Skin of body (tissue), 2 donors: ENCODE measurements around the gene PHKB. TPM values are rescaled to one million over a fixed set of nuclear protein-coding genes. Genes with fewer than 3 reads are reported as not detected.

Experiments used
- DNase-seq: peaks from one replicate; lab custom pipeline; 2025; lab: John Stamatoyannopoulos, UW
- total RNA-seq: library from RNA; depleted of rRNA; stranded (reverse); fragments of >200 nt; gene quantifications from one replicate; pipeline ENCODE4 v1.2.3, GENCODE V29; 2014

PHKB gene
- total RNA-seq, 1 donor from 2014 or later: 72.2 TPM

GRCh38 chr16:47622451-47623176, 161.5 kb downstream of the PHKB start:
- no peak for DNase-seq

GRCh38 chr16:47624563-47624962, 163.4 kb downstream of the PHKB start:
- no peak for DNase-seq

GRCh38 chr16:47625115-47625567, 164.0 kb downstream of the PHKB start:
- no peak for DNase-seq

- no peak for DNase-seq
Measured at GRCh38 chr16:47626246-47626645, 165.1 kb downstream of the PHKB start.

GRCh38 chr16:47627085-47627639, 166.0 kb downstream of the PHKB start:
- DNase-seq: no peak

GRCh38 chr16:47627721-47628120, 166.6 kb downstream of the PHKB start:
- DNase-seq: no peak

- DNase-seq: no peak
Measured at GRCh38 chr16:47631131-47631530, 170.0 kb downstream of the PHKB start.

- no peak for DNase-seq
Measured at GRCh38 chr16:47634126-47634525, 173.0 kb downstream of the PHKB start.

- no peak for DNase-seq
Measured at GRCh38 chr16:47634727-47635126, 173.6 kb downstream of the PHKB start.

GRCh38 chr16:47636501-47637099, 175.5 kb downstream of the PHKB start:
- no peak for DNase-seq

- no peak for DNase-seq
Measured at GRCh38 chr16:47638175-47638574, 177.0 kb downstream of the PHKB start.

- DNase-seq: no peak
Measured at GRCh38 chr16:47640661-47641060, 179.5 kb downstream of the PHKB start.

- DNase-seq: no peak
Measured at GRCh38 chr16:47643323-47644000, 182.3 kb downstream of the PHKB start.

- no peak for DNase-seq
Measured at GRCh38 chr16:47644166-47644565, 183.0 kb downstream of the PHKB start.

GRCh38 chr16:47644661-47645060, 183.5 kb downstream of the PHKB start:
- DNase-seq: no peak

- DNase-seq: no peak
Measured at GRCh38 chr16:47646914-47647313, 185.8 kb downstream of the PHKB start.

GRCh38 chr16:47657032-47657431, 195.9 kb downstream of the PHKB start:
- no peak for DNase-seq

- DNase-seq: no peak
Measured at GRCh38 chr16:47657977-47658376, 196.8 kb downstream of the PHKB start.

- no peak for DNase-seq
Measured at GRCh38 chr16:47660540-47660939, 199.4 kb downstream of the PHKB start.

- no peak for DNase-seq
Measured at GRCh38 chr16:47664653-47665325, 203.7 kb downstream of the PHKB start.

GRCh38 chr16:47666434-47666833, 205.3 kb downstream of the PHKB start:
- no peak for DNase-seq

- DNase-seq: no peak
Measured at GRCh38 chr16:47667956-47668355, 206.8 kb downstream of the PHKB start.
